LNCAP (cell line): Measurements from ENCODE around the gene PPP1R14C.

Experiments
- CTCF ChIP-seq: fragments of 450-650 bp; IDR thresholded peaks from 2 replicates; pipeline ENCODE4 v1.5.1; 2017; ENCODE audit warnings: mild to moderate bottlenecking

PPP1R14C gene

GRCh38 chr6:150252714-150253444, 110.0 kb downstream of the PPP1R14C start:
- no peak for TF ChIP-seq CTCF

GRCh38 chr6:150253489-150253888, 110.6 kb downstream of the PPP1R14C start:
- TF ChIP-seq CTCF = no peak

GRCh38 chr6:150254770-150255169, 111.9 kb downstream of the PPP1R14C start:
- TF ChIP-seq CTCF = no peak

GRCh38 chr6:150255840-150256239, 113.0 kb downstream of the PPP1R14C start:
- no peak for TF ChIP-seq CTCF

- no peak for TF ChIP-seq CTCF
Measured at GRCh38 chr6:150256618-150257272, 113.9 kb downstream of the PPP1R14C start.

GRCh38 chr6:150258381-150258780, 115.5 kb downstream of the PPP1R14C start:
- no peak for TF ChIP-seq CTCF

GRCh38 chr6:150260931-150261330, 118.1 kb downstream of the PPP1R14C start:
- TF ChIP-seq CTCF = no peak
